Right ventricle myocardium superior (tissue), 1 donor: ENCODE results near the gene POFUT2. TPM values are rescaled to one million over a fixed set of nuclear protein-coding genes. Genes with fewer than 3 reads are reported as not detected.

ENCODE experiments used
- ATAC-seq: fragments of 200-7000 bp; cut with Tn5 transposase; one replicate; pipeline ENCODE4 v1.9.1; 2020; ENCODE audit warnings: mild to moderate bottlenecking; ENCODE audit not compliant: poor library complexity
- DNase-seq: peaks from one replicate; pipeline ENCODE4 v3.0.0-alpha.2; 2020
- intact Hi-C: fragments of 100-400 bp; cut with DNase I; formaldehyde crosslinking; loops from one replicate; pipeline ENCODE4 v1.11.2; 2022
- total RNA-seq: library from RNA; stranded (reverse); fragmentation: NEBNext Ultra II Directional; extraction: Animal tissue kit (Norgen Biotek cat#: 25700); gene quantifications from one replicate; pipeline ENCODE4 v1.2.1, GENCODE V29; 2021
- donor health status: DM: no; HTN: yes; CAD: no; lungs with severe emphysema.

The POFUT2 gene
- total RNA-seq, 1 donor from 2014 or later, result 15.3 TPM

DNA sequence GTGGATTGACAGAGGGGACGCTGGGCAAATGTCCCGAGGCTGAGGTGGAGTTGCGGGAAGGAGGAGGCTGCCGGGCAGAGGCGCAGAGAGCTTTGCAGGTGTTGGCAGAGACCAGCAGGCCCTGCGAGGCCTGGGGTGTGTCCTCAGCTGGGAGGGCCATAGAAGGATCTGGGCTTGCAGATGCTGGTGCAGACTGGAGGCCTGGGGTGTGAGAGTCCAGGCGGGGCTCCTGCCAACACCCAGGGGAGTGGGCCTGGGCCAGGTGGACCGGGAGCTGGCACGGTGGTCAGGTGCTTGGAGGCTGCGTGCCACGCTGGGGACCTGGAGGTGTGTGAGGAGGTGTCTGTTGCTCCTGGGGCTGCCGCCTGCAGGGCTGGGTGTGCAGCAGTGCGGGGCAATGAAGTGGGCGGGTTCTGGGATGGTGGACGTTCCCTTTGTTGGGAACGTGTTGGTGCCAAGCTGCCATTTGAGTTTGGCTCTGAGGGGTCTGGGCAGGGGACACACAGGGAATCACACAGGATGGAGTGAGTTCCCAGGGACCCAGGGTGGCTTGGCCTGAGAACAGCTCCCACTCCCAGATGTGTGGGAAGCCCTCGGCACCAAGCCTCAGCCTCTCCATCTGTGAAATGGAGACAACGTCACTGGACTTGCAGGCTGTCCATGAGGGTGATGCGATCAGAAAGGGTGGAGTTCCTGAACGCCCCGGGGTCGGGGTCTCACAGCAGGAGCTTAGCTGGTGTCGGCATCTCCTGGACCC is 39.9 kb upstream of the POFUT2 start:
- intact Hi-C loops, result no loop called here
- DNase-seq (peak; percentile 30), ATAC-seq (no peak)

- peak; percentile 42 for DNase-seq
- intact Hi-C loops, result no loop called here
- ATAC-seq, result no peak
Observed at GRCh38 chr21:45326891-45327440, 39.3 kb upstream of the POFUT2 start.

GRCh38 chr21:45326169-45326851 is 38.6 kb upstream of the POFUT2 start:
- DNase-seq (peak; percentile 33), ATAC-seq (no peak)
- intact Hi-C loops, result no loop called here

DNA sequence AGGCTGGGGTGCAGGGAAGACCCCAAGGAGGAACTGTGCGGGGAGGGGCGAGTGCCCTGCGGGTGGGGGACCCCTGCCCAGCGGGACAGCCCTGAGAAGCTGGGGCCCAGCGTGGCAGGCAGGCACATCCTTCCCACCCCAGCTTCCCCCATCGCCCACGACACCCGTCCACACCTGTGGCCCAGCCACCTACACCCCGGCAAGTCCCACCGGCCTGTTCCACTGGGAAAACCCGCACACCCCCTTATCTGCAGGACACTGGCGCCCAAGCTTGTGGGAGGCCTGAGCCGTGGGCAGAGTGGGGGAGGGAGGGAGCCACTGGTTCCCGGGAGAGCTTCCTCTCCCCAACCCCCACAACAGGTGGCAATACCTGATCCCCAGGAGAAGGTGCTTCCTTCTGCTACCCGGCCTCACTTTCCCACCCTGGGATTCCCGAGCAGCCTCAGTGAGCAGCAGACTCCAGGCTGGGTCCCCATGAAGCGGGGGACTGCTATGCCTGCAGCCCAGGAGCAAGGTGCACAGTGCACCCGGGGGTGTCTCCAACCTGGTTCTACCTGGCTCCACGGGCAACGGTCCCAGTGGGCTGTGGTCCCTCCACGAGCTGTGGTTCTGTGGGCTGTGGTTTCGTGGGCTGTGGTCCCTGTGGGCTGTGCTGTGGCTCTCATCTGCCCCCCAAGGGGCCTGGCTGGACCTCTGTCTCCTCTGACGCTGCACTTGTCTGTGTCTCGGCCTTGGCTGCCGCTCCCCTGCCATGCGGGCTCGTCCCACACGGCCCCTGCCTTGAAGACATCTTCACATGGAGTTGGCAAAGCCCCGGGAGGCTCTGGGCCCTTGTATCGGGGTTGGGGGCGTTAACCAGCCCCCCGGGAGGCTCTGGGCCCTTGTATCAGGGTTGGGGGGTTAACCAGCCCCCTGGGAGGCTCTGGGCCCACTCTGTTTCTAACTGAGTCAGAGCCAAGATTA is 37.8 kb upstream of the POFUT2 start:
- DNase-seq, result peak; percentile 36
- ATAC-seq, result no peak
- intact Hi-C loops, result no loop called here

GRCh38 chr21:45324489-45325205 is 37.0 kb upstream of the POFUT2 start:
- no peak for ATAC-seq
- intact Hi-C loops, result no loop called here

DNA sequence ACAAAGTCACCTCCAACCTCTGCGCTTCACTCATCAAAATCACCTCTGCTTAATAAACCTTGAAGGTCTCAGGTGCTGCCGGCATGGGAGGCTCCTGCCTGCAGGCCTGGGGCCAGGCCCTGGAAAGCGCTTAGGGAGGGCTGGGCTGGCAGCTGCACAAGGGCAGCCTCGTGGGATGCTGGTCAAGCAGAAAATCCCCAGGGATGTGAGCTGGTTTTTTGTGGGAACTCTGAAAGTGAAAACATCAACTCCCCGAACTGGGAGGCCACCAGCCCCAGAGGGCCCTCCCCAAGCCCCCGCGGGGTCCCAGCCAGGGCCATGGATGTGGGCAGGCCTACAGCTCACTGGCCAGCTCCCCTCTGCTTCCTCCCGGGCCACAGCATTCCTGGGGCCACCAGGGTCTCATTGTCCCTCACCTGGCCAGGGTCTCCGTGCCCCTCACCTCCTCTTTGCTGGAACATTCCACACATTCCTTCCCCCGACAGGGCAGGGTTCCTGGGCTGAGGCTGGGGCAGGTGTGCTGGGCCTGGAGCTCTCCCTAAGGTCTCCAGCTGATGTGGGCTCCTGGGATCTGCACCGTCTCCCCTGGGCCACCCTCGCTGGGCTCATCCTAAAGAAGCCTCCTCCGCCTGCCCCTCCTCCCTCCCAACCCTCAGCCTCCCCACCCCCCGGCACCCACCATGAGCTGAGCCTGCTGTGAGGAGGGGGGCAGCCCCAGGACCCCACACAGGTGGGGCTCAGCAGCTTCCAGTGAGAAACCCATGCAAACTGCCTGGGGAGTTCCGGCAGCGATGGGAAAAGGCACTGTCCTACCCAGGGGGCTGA is 36.0 kb upstream of the POFUT2 start:
- ATAC-seq (no peak), DNase-seq (peak; percentile 35)
- intact Hi-C loops, result no loop called here

More at GRCh38 chr21:45324489-45325205, 37.0 kb upstream of the POFUT2 start:
- DNase-seq, result peak; percentile 34

GRCh38 chr21:45322960-45323461 is 35.3 kb upstream of the POFUT2 start:
- intact Hi-C loops, result no loop called here
- peak; percentile 53 for DNase-seq
- no peak for ATAC-seq

DNA sequence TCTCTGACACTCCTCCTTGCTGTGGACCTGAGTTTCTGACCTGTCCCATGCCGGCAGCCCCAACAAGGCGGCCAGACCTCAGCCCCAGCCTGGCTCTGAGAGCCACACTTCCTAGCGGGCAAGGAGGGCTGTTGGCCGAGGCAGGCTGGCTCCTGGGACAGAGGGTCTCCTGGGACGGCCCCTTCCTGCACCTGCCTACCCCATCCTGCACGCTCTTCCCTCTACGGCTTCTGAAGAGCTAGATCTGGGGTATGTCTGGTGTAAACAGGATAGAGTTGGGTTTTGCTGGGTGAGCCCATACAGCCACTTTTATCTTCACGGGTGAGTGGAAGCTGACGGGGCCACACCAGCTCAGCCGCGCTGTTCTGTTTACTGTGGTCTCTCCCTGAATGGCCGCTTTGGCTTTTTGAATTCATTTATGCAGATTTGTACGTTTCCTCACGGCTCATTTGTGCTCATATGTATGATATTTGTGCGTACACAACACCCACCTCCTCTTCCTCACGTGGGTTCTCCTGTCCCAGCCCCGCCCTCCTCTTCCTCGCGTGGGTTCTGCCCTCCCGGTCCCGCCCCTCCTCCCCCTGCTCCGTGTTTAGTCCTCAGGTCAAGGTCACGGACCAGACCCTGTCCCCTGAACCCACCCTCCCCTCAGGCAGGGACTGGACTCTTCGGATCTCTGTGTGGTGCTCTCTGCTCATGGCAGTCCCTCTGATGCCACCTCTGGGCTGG is 34.7 kb upstream of the POFUT2 start:
- DNase-seq (peak; percentile 18), ATAC-seq (no peak)
- intact Hi-C loops, result no loop called here

- intact Hi-C loops, result no loop called here
- DNase-seq, result peak; percentile 69
- ATAC-seq, result peak; percentile 40
Observed at GRCh38 chr21:45320261-45321025, 32.7 kb upstream of the POFUT2 start.

DNA sequence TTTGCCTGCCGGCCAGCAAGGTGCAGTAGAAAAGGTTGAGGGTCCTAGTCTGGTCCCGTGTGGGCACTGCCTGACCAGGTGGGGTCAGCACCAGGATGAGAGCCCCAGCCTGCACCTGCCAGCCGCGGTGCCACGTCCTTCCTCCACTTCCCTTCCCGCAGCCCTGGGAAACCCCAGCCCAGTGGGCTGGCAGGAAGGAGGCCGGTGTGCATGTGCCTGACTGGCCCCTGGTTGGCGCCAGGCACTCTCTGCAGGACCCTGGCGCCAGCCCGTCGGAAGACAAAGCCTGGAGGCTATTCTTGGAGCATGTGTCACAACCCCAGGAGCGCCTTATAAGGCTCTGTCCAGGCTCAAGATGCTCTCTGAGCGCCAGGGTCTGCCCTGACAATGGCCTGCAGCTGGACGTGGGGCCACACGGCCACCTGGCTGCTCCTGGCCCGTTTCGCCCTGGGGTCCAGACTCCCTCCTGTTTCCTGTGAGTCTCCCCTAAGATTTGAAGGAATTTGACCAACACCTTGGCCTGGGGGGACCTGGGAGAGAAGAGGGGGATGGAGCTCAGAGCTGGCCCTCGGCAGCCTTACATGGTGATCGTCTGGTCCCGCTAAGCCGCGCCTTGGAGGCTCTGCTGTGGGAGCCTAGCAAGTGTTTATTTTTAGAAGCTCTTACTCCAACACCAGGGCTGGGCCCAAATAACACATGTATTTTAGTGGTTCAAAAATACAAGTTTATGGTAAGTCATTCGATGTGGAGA is 31.9 kb upstream of the POFUT2 start:
- ATAC-seq (peak; percentile 62), DNase-seq (peak; percentile 70)
- intact Hi-C loops, result no loop called here

DNA sequence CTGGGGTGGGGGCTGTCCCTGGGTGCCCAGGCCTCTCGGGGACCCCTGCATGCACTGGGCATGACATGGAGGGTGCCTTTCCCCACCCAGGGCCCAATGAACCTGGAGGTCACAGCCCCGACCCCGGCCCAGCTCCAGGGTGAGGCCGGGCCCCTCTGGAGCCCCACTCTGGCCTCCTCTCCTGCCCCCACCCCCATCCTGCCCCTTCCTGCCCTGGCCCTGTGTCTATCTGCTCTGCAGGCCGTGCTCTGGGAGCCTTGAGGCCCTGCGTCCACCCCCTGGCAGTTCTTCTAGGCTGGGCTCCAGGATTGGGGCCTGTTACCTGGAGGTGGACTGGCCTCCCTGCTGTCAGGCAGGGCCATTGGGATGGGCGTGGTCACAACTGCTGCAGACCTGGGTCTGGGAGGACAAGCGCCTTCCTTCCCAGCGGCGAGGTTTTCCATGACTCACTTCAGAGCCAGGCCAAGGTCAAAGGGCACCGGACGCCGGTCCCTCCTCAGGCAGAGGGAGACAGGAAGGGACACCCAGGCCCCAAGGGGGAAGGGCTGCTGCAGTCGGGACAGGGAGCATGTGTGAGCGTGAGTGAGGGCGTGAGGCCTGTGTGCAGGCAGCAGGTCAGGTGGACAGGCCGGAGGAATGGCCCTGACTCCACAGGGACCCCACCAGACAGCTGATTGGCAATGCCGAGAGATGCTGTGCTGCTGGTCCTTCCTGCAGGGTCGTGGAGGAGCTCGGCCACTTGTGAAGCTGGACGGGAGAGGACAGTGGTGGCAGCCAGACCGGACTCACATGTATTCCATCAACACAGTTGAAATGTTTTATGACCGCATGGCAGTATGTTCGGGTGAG is 31.1 kb upstream of the POFUT2 start:
- ATAC-seq (peak; percentile 66), DNase-seq (peak; percentile 85)
- intact Hi-C loops, result no loop called here

GRCh38 chr21:45318146-45318555 is 30.5 kb upstream of the POFUT2 start:
- intact Hi-C loops, result no loop called here
- DNase-seq, result peak; percentile 34
- no peak for ATAC-seq

DNA sequence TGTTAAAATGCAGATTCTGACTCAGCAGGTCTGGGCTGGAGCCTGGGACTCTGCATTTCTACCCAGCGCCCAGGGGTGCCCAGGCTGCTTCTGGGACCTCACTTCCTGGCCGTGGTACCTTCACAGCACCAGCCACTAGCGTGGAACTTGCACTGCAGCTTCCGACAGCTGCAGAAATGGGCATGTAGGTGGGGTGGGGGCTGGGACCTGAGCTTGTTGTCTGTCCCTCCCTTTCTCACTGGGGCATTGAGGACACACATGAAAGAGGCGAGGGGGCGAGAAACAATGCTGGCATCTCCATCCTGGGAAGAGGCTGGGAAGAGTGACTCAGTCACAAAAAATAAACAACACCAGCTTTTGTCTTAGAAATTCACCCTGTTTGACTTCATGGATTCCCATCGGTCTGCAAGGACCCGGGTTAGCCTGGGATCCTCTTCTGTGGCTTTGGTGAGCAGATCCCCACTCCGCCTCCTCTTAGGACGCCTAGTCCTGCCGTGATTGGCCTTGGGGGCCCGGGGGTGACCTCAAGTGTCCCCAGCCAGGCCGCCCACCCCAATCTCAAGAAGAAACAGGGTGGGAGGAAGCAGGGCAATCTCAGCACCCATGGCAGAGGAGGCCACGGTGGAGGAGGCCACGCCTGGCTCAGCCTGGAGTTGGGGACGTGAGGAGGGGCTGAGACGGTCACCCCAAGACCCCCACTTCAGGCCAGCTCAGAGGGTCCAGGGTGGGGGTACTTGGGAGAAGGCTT is 29.9 kb upstream of the POFUT2 start:
- intact Hi-C loops, result no loop called here
- peak; percentile 40 for DNase-seq
- ATAC-seq, result no peak
